ENCODE results near the gene OSBPL2.

The OSBPL2 gene

GRCh38 chr20:62222972-62223371 is 15.3 kb upstream of the OSBPL2 start:
- H4K12ac ChIP-seq (ENCODE audit: low read depth, low read length), result no peak overlapping the region
- peaks cover 40% of the 10 kb centered on the region for H3K27me3 ChIP-seq (ENCODE audit: insufficient read depth, low read length)
- no peak overlapping the region for H3K14ac ChIP-seq (ENCODE audit: low read length)
- peaks cover 4 to 6% of the 10 kb centered on the region in 2 experiments for H3K4me1 ChIP-seq (ENCODE audit: control insufficient read depth in 1 of 2, insufficient read depth in 2 of 2, low read length in 2 of 2)
- H2BK120ac ChIP-seq (ENCODE audit: insufficient read depth, low read length, poor library complexity), result no peak overlapping the region
- no peak overlapping the region for H3K4me3 ChIP-seq (ENCODE audit: low read depth, low read length)
- DNase-seq, result no peak
- no peak overlapping the region for H2AFZ ChIP-seq (ENCODE audit: insufficient read depth, low read length, poor library complexity)
- H2BK12ac ChIP-seq (ENCODE audit: low read length), result no peak overlapping the region
- H3K23ac ChIP-seq (ENCODE audit: low read length), result no peak overlapping the region
- no peak overlapping the region for H3K9ac ChIP-seq (ENCODE audit: low read length)
- no peaks in the 10 kb centered on the region for H3K36me3 ChIP-seq (ENCODE audit: control insufficient read depth in 1 of 2, insufficient read depth in 2 of 2, low read length in 2 of 2)
- no peak overlapping the region for H4K91ac ChIP-seq (ENCODE audit: low read depth, low read length)
- H3K18ac ChIP-seq (ENCODE audit: low read length), result no peak overlapping the region
- H2AK5ac ChIP-seq (ENCODE audit: low read length), result no peak overlapping the region
- no peak overlapping the region for H3K27ac ChIP-seq (ENCODE audit: low read depth, low read length)
- no CpG with 5 or more reads among the region's 13 CpGs for WGBS (ENCODE audit: extremely low coverage, insufficient coverage, insufficient read length)
- no peak overlapping the region for H4K8ac ChIP-seq (ENCODE audit: low read depth, low read length)
- H3K9me3 ChIP-seq (ENCODE audit: insufficient read depth, low read depth, low read length), result peaks cover 3% of the 10 kb centered on the region
- no peaks in the 10 kb centered on the region for H3K79me2 ChIP-seq (ENCODE audit: control insufficient read depth, insufficient read depth, low read length, poor library complexity)
- H3K4ac ChIP-seq (ENCODE audit: low read depth, low read length), result no peak overlapping the region
- no peak overlapping the region for H2BK5ac ChIP-seq (ENCODE audit: low read depth, low read length, poor library complexity)
- H3K79me1 ChIP-seq (ENCODE audit: low read length), result no peaks in the 10 kb centered on the region
- H3K4me2 ChIP-seq (ENCODE audit: low read length), result no peak overlapping the region

- no peak overlapping the region for H3K4me3 ChIP-seq (ENCODE audit: low read depth, low read length)
- peaks cover 4 to 6% of the 10 kb centered on the region in 2 experiments for H3K4me1 ChIP-seq (ENCODE audit: control insufficient read depth in 1 of 2, insufficient read depth in 2 of 2, low read length in 2 of 2)
- no peak overlapping the region for H2AFZ ChIP-seq (ENCODE audit: insufficient read depth, low read length, poor library complexity)
- no peak overlapping the region for H3K18ac ChIP-seq (ENCODE audit: low read length)
- no peak overlapping the region for H4K12ac ChIP-seq (ENCODE audit: low read depth, low read length)
- no peak overlapping the region for H3K27ac ChIP-seq (ENCODE audit: low read depth, low read length)
- no peak overlapping the region for H2BK5ac ChIP-seq (ENCODE audit: low read depth, low read length, poor library complexity)
- H2AK5ac ChIP-seq (ENCODE audit: low read length), result no peak overlapping the region
- no peak overlapping the region for H2BK12ac ChIP-seq (ENCODE audit: low read length)
- H4K91ac ChIP-seq (ENCODE audit: low read depth, low read length), result no peak overlapping the region
- H3K14ac ChIP-seq (ENCODE audit: low read length), result no peak overlapping the region
- no peak overlapping the region for H3K4me2 ChIP-seq (ENCODE audit: low read length)
- no CpG with 5 or more reads among the region's 9 CpGs for WGBS (ENCODE audit: extremely low coverage, insufficient coverage, insufficient read length)
- H3K27me3 ChIP-seq (ENCODE audit: insufficient read depth, low read length), result peaks cover 34% of the 10 kb centered on the region
- H3K79me2 ChIP-seq (ENCODE audit: control insufficient read depth, insufficient read depth, low read length, poor library complexity), result no peaks in the 10 kb centered on the region
- no peak overlapping the region for H3K4ac ChIP-seq (ENCODE audit: low read depth, low read length)
- H4K8ac ChIP-seq (ENCODE audit: low read depth, low read length), result no peak overlapping the region
- DNase-seq, result no peak
- H3K23ac ChIP-seq (ENCODE audit: low read length), result no peak overlapping the region
- peaks cover 3% of the 10 kb centered on the region for H3K9me3 ChIP-seq (ENCODE audit: insufficient read depth, low read depth, low read length)
- H3K36me3 ChIP-seq (ENCODE audit: control insufficient read depth in 1 of 2, insufficient read depth in 2 of 2, low read length in 2 of 2), result no peaks in the 10 kb centered on the region
- H2BK120ac ChIP-seq (ENCODE audit: insufficient read depth, low read length, poor library complexity), result no peak overlapping the region
- H3K79me1 ChIP-seq (ENCODE audit: low read length), result no peaks in the 10 kb centered on the region
- no peak overlapping the region for H3K9ac ChIP-seq (ENCODE audit: low read length)
Measured at GRCh38 chr20:62223571-62223970, 14.8 kb upstream of the OSBPL2 start.

- WGBS (ENCODE audit: extremely low coverage, insufficient coverage, insufficient read length), result no CpG with 5 or more reads among the region's 21 CpGs
- H3K27ac ChIP-seq (ENCODE audit: low read depth, low read length), result no peak overlapping the region
- H3K18ac ChIP-seq (ENCODE audit: low read length), result no peak overlapping the region
- peaks cover 5% of the 10 kb centered on the region for H3K9me3 ChIP-seq (ENCODE audit: insufficient read depth, low read depth, low read length)
- H3K23ac ChIP-seq (ENCODE audit: low read length), result no peak overlapping the region
- DNase-seq, result no peak
- no peak overlapping the region for H4K91ac ChIP-seq (ENCODE audit: low read depth, low read length)
- no peak overlapping the region for H2BK12ac ChIP-seq (ENCODE audit: low read length)
- no peak overlapping the region for H4K8ac ChIP-seq (ENCODE audit: low read depth, low read length)
- no peak overlapping the region for H2AFZ ChIP-seq (ENCODE audit: insufficient read depth, low read length, poor library complexity)
- H3K79me2 ChIP-seq (ENCODE audit: control insufficient read depth, insufficient read depth, low read length, poor library complexity), result no peaks in the 10 kb centered on the region
- no peak overlapping the region for H4K12ac ChIP-seq (ENCODE audit: low read depth, low read length)
- peaks cover 27% of the 10 kb centered on the region for H3K27me3 ChIP-seq (ENCODE audit: insufficient read depth, low read length)
- no peak overlapping the region for H3K4ac ChIP-seq (ENCODE audit: low read depth, low read length)
- H3K4me1 ChIP-seq (ENCODE audit: control insufficient read depth in 1 of 2, insufficient read depth in 2 of 2, low read length in 2 of 2), result peaks cover 4 to 6% of the 10 kb centered on the region in 2 experiments
- H3K79me1 ChIP-seq (ENCODE audit: low read length), result no peaks in the 10 kb centered on the region
- H2AK5ac ChIP-seq (ENCODE audit: low read length), result no peak overlapping the region
- no peak overlapping the region for H3K4me2 ChIP-seq (ENCODE audit: low read length)
- H3K36me3 ChIP-seq (ENCODE audit: control insufficient read depth in 1 of 2, insufficient read depth in 2 of 2, low read length in 2 of 2), result no peaks in the 10 kb centered on the region
- H3K14ac ChIP-seq (ENCODE audit: low read length), result no peak overlapping the region
- no peak overlapping the region for H3K4me3 ChIP-seq (ENCODE audit: low read depth, low read length)
- H2BK120ac ChIP-seq (ENCODE audit: insufficient read depth, low read length, poor library complexity), result no peak overlapping the region
- no peak overlapping the region for H2BK5ac ChIP-seq (ENCODE audit: low read depth, low read length, poor library complexity)
- no peak overlapping the region for H3K9ac ChIP-seq (ENCODE audit: low read length)
Measured at GRCh38 chr20:62224113-62224855, 14.0 kb upstream of the OSBPL2 start.

GRCh38 chr20:62225026-62225425 is 13.3 kb upstream of the OSBPL2 start:
- H3K9me3 ChIP-seq (ENCODE audit: insufficient read depth, low read depth, low read length), result peaks cover 7% of the 10 kb centered on the region
- no peak overlapping the region for H4K91ac ChIP-seq (ENCODE audit: low read depth, low read length)
- H3K18ac ChIP-seq (ENCODE audit: low read length), result no peak overlapping the region
- H3K79me2 ChIP-seq (ENCODE audit: control insufficient read depth, insufficient read depth, low read length, poor library complexity), result no peaks in the 10 kb centered on the region
- no peak overlapping the region for H3K23ac ChIP-seq (ENCODE audit: low read length)
- H3K27me3 ChIP-seq (ENCODE audit: insufficient read depth, low read length), result peaks cover 20% of the 10 kb centered on the region
- no peak overlapping the region for H3K14ac ChIP-seq (ENCODE audit: low read length)
- no peak overlapping the region for H3K27ac ChIP-seq (ENCODE audit: low read depth, low read length)
- H2BK12ac ChIP-seq (ENCODE audit: low read length), result no peak overlapping the region
- DNase-seq, result no peak
- no peak overlapping the region for H4K12ac ChIP-seq (ENCODE audit: low read depth, low read length)
- no peak overlapping the region for H2AFZ ChIP-seq (ENCODE audit: insufficient read depth, low read length, poor library complexity)
- H2BK5ac ChIP-seq (ENCODE audit: low read depth, low read length, poor library complexity), result no peak overlapping the region
- H3K4me2 ChIP-seq (ENCODE audit: low read length), result no peak overlapping the region
- no peak overlapping the region for H2AK5ac ChIP-seq (ENCODE audit: low read length)
- no peaks in the 10 kb centered on the region for H3K36me3 ChIP-seq (ENCODE audit: control insufficient read depth in 1 of 2, insufficient read depth in 2 of 2, low read length in 2 of 2)
- H3K79me1 ChIP-seq (ENCODE audit: low read length), result no peaks in the 10 kb centered on the region
- H3K4me3 ChIP-seq (ENCODE audit: low read depth, low read length), result no peak overlapping the region
- no peaks in the 10 kb centered on the region for H3K4me1 ChIP-seq (ENCODE audit: control insufficient read depth in 1 of 2, insufficient read depth in 2 of 2, low read length in 2 of 2)
- H2BK120ac ChIP-seq (ENCODE audit: insufficient read depth, low read length, poor library complexity), result no peak overlapping the region
- no peak overlapping the region for H4K8ac ChIP-seq (ENCODE audit: low read depth, low read length)
- H3K9ac ChIP-seq (ENCODE audit: low read length), result no peak overlapping the region
- no CpG with 5 or more reads among the region's 13 CpGs for WGBS (ENCODE audit: extremely low coverage, insufficient coverage, insufficient read length)
- H3K4ac ChIP-seq (ENCODE audit: low read depth, low read length), result no peak overlapping the region

Data from trophoblast cell (in vitro differentiated cells and primary cell).